ENCODE data around the gene PXDN.

DNA sequence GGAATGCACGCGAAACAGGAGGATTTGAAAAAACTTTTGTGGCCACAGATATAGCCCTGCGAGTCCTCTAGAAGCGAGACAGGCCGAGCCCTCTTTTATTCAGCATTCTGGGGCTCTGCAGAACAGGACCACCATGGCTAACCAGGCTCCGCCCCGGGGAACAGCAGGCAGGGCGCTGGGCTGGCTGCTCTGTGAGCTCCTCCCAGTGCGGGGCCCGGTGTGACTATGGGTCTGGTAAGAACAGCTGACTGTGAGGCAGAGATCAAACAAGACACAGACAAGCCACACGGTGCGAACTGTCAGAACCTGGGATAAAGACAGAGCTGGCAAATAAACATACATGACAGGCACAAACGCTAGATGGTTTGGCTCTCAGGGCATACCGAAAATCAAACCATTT lies 15.5 kb downstream of the PXDN start:
- TF ChIP-seq POLR2A (IDR thresholded peaks at IDR 0.05; ENCODE audit: extremely low read depth, insufficient read length) (no peak), MYC (IDR thresholded peaks at IDR 0.05; ENCODE audit: low read depth, low read length) (no peak), MAX (IDR thresholded peaks at IDR 0.05; ENCODE audit: low read depth, low read length) (no peak)
- TF ChIP-seq, protein P1, sequence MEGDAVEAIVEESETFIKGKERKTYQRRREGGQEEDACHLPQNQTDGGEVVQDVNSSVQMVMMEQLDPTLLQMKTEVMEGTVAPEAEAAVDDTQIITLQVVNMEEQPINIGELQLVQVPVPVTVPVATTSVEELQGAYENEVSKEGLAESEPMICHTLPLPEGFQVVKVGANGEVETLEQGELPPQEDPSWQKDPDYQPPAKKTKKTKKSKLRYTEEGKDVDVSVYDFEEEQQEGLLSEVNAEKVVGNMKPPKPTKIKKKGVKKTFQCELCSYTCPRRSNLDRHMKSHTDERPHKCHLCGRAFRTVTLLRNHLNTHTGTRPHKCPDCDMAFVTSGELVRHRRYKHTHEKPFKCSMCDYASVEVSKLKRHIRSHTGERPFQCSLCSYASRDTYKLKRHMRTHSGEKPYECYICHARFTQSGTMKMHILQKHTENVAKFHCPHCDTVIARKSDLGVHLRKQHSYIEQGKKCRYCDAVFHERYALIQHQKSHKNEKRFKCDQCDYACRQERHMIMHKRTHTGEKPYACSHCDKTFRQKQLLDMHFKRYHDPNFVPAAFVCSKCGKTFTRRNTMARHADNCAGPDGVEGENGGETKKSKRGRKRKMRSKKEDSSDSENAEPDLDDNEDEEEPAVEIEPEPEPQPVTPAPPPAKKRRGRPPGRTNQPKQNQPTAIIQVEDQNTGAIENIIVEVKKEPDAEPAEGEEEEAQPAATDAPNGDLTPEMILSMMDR (IDR thresholded peaks at IDR 0.05; ENCODE audit: low read depth, low read length): no peak
